ENCODE results near the gene GALNT7. TPM values are rescaled to one million over a fixed set of nuclear protein-coding genes. Genes with fewer than 3 reads are reported as not detected.

Gene GALNT7
- polyA plus RNA-seq, 3 donors, result 12.3 to 29.0 (median 19.7) TPM

DNA sequence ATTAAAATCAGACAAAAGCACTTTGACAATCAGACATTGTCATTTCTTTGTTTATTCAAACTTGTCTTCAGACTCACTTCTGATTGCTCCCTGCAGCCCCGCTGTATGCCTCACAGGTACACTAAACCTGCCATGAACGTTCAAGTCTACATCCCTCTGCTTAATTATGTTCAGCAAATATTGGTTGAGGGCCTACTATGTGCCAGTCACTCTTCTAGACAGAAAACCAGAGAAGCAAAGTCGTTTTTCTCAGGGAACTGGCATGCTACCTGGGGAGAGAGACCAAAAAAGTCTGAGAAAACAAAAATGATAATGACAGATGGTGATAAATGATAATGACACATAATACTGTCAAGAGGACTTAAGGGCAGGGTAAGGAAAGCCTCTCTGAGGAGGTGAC lies 146.1 kb downstream of the GALNT7 start:
- no peak for DNase-seq
- Histone ChIP-seq H3K4me1 (ENCODE audit: control insufficient read depth in 1 of 2, insufficient read depth in 2 of 2, low read length in 2 of 2) (peaks cover 7 to 14% of the 10 kb centered on the region in 2 donors), H4K20me1 (ENCODE audit: insufficient read depth, low read length) (no peaks in the 10 kb centered on the region), H3K9me3 (replicated peaks in 1 of 2; ENCODE audit: control insufficient read depth in 1 of 2, insufficient read depth in 1 of 2, low read length in 2 of 2) (no peaks in the 10 kb centered on the region), H3K36me3 (replicated peaks in 1 of 2; ENCODE audit: control insufficient read depth in 1 of 2, insufficient read depth in 2 of 2, low read length in 2 of 2) (peaks cover 66 to 85% of the 10 kb centered on the region in 2 donors), H2AFZ (ENCODE audit: insufficient read depth, low read depth, low read length, poor library complexity, severe bottlenecking) (no peak overlapping the region), H3K79me2 (ENCODE audit: insufficient read depth, low read length) (no peaks in the 10 kb centered on the region), H3K9ac (ENCODE audit: insufficient read depth, low read length, poor library complexity, severe bottlenecking) (no peak overlapping the region), H3K27me3 (ENCODE audit: control insufficient read depth in 2 of 2, insufficient read depth in 2 of 2, low read length in 2 of 2) (no peaks in the 10 kb centered on the region), H3K27ac (ENCODE audit: low read depth in 1 of 2, low read length in 2 of 2) (no peak overlapping the region), H3K4me2 (replicated peaks; ENCODE audit: extremely low read depth, low read length, poor library complexity, severe bottlenecking) (no peak overlapping the region), H3K4me3 (replicated peaks in 1 of 3; ENCODE audit: low read depth in 2 of 3, low read length in 3 of 3) (no peak overlapping the region)
- Mint-ChIP-seq H3K4me3 (no peak overlapping the region), H3K4me1 (peaks cover 8% of the 10 kb centered on the region), H3K36me3 (peaks cover 33 to 40% of the 10 kb centered on the region in 2 donors), H3K9me3 (peaks cover 0 to 2% (median 0%) of the 10 kb centered on the region in 7 donors), H3K27me3 (ENCODE audit: low read depth in 3 of 3) (no peaks in the 10 kb centered on the region), H3K27ac (no peak overlapping the region)
- WGBS (ENCODE audit: insufficient coverage), result 93% methylated on average over 3 of the region's 3 CpGs
- intact Hi-C loops (cut with micrococcal nuclease), result loop anchor here (5.0 to 10.0 kb wide), 2 partner anchors 103 to 180 kb away; no protein-coding TSS in a partner anchor
- TF ChIP-seq, protein P1, sequence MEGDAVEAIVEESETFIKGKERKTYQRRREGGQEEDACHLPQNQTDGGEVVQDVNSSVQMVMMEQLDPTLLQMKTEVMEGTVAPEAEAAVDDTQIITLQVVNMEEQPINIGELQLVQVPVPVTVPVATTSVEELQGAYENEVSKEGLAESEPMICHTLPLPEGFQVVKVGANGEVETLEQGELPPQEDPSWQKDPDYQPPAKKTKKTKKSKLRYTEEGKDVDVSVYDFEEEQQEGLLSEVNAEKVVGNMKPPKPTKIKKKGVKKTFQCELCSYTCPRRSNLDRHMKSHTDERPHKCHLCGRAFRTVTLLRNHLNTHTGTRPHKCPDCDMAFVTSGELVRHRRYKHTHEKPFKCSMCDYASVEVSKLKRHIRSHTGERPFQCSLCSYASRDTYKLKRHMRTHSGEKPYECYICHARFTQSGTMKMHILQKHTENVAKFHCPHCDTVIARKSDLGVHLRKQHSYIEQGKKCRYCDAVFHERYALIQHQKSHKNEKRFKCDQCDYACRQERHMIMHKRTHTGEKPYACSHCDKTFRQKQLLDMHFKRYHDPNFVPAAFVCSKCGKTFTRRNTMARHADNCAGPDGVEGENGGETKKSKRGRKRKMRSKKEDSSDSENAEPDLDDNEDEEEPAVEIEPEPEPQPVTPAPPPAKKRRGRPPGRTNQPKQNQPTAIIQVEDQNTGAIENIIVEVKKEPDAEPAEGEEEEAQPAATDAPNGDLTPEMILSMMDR (IDR thresholded peaks at IDR 0.05), result no peak

DNA sequence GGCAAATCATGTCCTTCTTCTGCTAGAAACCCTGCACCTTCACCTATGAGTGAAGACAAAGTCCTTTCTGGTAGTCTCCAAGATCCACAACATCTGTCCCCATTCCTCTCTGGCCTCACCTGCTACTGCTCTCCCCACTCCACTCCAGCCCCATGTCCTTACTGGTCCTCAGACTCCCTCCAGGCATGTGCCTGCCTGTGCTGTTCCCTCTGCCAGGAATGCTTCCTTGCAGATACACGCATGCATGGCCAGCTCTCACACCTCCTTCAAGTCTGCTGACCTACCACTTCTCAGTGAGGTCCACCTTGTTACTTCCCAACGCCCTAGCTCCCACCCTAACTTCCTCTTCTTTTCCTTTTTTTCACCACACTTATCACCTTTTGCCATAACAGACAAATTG lies 147.4 kb downstream of the GALNT7 start:
- H3K79me2 ChIP-seq (ENCODE audit: insufficient read depth, low read length), result no peaks in the 10 kb centered on the region
- WGBS (ENCODE audit: insufficient coverage), result 56% methylated on average over 2 of the region's 2 CpGs
- no peaks in the 10 kb centered on the region for H3K27me3 ChIP-seq (ENCODE audit: control insufficient read depth in 2 of 2, insufficient read depth in 2 of 2, low read length in 2 of 2)
- no peaks in the 10 kb centered on the region for H4K20me1 ChIP-seq (ENCODE audit: insufficient read depth, low read length)
- peaks cover 12% of the 10 kb centered on the region for H3K4me1 Mint-ChIP-seq
- H2AFZ ChIP-seq (ENCODE audit: insufficient read depth, low read depth, low read length, poor library complexity, severe bottlenecking), result no peak overlapping the region
- H3K36me3 Mint-ChIP-seq, result peaks cover 26 to 33% of the 10 kb centered on the region in 2 donors
- H3K36me3 ChIP-seq (replicated peaks in 1 of 2; ENCODE audit: control insufficient read depth in 1 of 2, insufficient read depth in 2 of 2, low read length in 2 of 2), result peaks cover 67 to 78% of the 10 kb centered on the region in 2 donors
- TF ChIP-seq, protein P1 (IDR thresholded peaks at IDR 0.05), result no peak
- no peak overlapping the region for H3K4me2 ChIP-seq (replicated peaks; ENCODE audit: extremely low read depth, low read length, poor library complexity, severe bottlenecking)
- no peaks in the 10 kb centered on the region for H3K9me3 ChIP-seq (replicated peaks in 1 of 2; ENCODE audit: control insufficient read depth in 1 of 2, insufficient read depth in 1 of 2, low read length in 2 of 2)
- H3K4me1 ChIP-seq (ENCODE audit: control insufficient read depth in 1 of 2, insufficient read depth in 2 of 2, low read length in 2 of 2), result peaks cover 12 to 17% of the 10 kb centered on the region in 2 donors
- no peak overlapping the region for H3K27ac Mint-ChIP-seq
- no peak for DNase-seq
- H3K4me3 ChIP-seq (replicated peaks in 1 of 3; ENCODE audit: low read depth in 2 of 3, low read length in 3 of 3), result no peak overlapping the region
- intact Hi-C loops (cut with micrococcal nuclease), result loop anchor here (5.0 to 10.0 kb wide), 2 partner anchors 101 to 179 kb away; no protein-coding TSS in a partner anchor
- no peak overlapping the region for H3K27ac ChIP-seq (ENCODE audit: low read depth in 1 of 2, low read length in 2 of 2)
- H3K4me3 Mint-ChIP-seq, result no peak overlapping the region
- H3K9ac ChIP-seq (ENCODE audit: insufficient read depth, low read length, poor library complexity, severe bottlenecking), result no peak overlapping the region
- peaks cover 0 to 2% (median 0%) of the 10 kb centered on the region in 7 donors for H3K9me3 Mint-ChIP-seq
- no peaks in the 10 kb centered on the region for H3K27me3 Mint-ChIP-seq (ENCODE audit: low read depth in 3 of 3)
